ENCODE measurements around the gene P2RX3. TPM values are rescaled to one million over a fixed set of nuclear protein-coding genes. Genes with fewer than 3 reads are reported as not detected.

P2RX3 gene
- total RNA-seq, 2 donors from 2014 or later = 0.40 TPM; not detected in 1

DNA sequence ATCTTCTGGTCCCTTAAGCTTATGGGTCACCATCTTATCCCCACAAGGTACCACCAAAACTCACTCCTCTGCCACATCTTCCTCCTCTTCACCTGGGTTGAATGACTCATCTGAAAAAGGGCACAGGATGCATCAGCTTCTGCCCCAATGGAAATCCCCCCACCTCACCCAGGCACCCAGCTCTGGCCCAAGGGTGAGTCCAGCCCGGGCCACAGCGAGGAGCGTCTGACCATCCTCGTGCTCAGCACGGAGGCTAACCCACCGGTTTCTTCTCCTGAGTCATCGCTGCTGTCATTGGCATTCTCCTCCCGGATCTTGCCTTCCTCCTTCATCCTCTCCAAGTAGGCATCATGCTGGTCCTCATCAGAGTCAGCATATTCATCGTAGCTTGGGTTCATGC lies 8.1 kb upstream of the P2RX3 start:
- H3K4me1 ChIP-seq (replicated peaks) = peaks cover 10% of the 10 kb centered on the region
- no peaks in the 10 kb centered on the region for H3K27me3 ChIP-seq (replicated peaks; ENCODE audit: insufficient read depth)
- no peak overlapping the region for H3K4me3 ChIP-seq
- no peak for DNase-seq (ENCODE audit: low spot score)
- H3K27ac ChIP-seq = no peak overlapping the region
- WGBS = 93% methylated on average over 9 of the region's 9 CpGs
- peaks cover 11 to 33% of the 10 kb centered on the region in 2 donors for H3K36me3 ChIP-seq
- intact Hi-C loops (cut with DNase I) = loop anchor here (5.0 kb wide), 1 partner anchor 97 kb away; the partner anchor contains the start of gene SLC43A3
- H3K9me3 ChIP-seq = no peaks in the 10 kb centered on the region
- TF ChIP-seq POLR2A (IDR thresholded peaks at IDR 0.05) (no peak), POLR2AphosphoS5 (IDR thresholded peaks at IDR 0.05) (no peak)
- TF ChIP-seq, protein P1, sequence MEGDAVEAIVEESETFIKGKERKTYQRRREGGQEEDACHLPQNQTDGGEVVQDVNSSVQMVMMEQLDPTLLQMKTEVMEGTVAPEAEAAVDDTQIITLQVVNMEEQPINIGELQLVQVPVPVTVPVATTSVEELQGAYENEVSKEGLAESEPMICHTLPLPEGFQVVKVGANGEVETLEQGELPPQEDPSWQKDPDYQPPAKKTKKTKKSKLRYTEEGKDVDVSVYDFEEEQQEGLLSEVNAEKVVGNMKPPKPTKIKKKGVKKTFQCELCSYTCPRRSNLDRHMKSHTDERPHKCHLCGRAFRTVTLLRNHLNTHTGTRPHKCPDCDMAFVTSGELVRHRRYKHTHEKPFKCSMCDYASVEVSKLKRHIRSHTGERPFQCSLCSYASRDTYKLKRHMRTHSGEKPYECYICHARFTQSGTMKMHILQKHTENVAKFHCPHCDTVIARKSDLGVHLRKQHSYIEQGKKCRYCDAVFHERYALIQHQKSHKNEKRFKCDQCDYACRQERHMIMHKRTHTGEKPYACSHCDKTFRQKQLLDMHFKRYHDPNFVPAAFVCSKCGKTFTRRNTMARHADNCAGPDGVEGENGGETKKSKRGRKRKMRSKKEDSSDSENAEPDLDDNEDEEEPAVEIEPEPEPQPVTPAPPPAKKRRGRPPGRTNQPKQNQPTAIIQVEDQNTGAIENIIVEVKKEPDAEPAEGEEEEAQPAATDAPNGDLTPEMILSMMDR (IDR thresholded peaks at IDR 0.05) = no peak

DNA sequence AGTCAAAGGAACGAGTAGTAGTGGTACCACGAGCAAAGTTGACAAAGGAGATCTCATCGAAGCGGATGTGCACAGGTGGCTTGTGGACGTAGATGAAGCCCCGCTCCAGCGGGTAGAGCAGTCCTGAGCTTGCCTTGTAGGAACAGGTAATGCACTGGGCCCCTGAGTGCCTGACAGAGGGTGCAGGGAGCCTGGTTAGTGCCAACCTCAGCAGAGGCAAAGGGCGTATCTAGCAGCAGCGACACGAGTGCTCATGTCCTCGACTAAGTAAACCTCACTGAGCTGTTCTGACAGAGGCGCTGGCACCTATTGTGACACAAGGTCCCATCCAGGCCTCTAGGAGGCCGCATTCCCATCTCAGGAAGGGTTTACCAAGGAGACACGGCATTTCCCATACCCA lies 6.4 kb upstream of the P2RX3 start:
- no peak for DNase-seq (ENCODE audit: low spot score)
- Histone ChIP-seq H3K4me1 (replicated peaks) (no peaks in the 10 kb centered on the region), H3K9me3 (no peaks in the 10 kb centered on the region), H3K27me3 (replicated peaks; ENCODE audit: insufficient read depth) (no peaks in the 10 kb centered on the region), H3K36me3 (peaks cover 11 to 33% of the 10 kb centered on the region in 2 donors), H3K4me3 (no peak overlapping the region), H3K27ac (no peak overlapping the region)
- TF ChIP-seq POLR2AphosphoS5 (IDR thresholded peaks at IDR 0.05) (no peak), POLR2A (IDR thresholded peaks at IDR 0.05) (no peak)
- TF ChIP-seq, protein P1 (IDR thresholded peaks at IDR 0.05) = no peak
- WGBS = 90% methylated on average over 14 of the region's 14 CpGs
- intact Hi-C loops (cut with DNase I) = loop anchor here (5.0 kb wide), 1 partner anchor 96 kb away; the partner anchor contains the start of gene SLC43A3

DNA sequence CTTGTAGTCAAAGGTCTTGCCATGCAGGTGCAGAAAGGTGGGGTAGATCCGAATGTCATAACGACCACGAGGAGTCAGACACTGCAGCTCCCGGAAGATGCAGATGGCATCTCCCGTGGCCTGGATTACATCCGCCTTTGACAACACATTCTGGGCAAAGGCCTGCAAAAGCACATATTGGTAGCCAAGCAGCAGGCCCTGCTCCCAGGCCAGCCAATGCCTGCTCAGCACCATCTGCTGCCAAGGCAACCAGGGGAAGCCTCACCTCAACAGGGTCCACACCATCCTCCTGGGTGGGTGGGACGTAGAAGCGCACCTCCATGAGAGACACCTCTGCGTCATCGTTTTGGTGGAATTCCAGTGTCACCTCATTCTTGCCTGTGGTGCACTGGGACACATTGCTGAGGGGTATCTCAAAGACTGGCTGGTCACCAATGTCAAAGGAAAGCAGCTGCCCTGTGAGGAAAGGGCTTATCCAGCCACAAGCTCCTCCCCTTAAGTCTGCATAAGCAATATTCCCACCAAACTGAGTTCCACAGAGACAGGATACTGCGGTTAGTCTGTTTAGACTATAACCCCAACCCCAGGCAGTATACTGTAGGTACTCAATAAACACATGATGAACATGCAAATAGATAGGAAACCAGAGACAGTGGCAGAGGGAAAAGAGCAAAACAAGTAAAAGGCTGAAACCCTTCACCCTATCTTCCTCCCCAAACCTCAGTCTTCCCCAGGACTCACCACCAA lies 5.3 kb upstream of the P2RX3 start:
- no peak overlapping the region for H3K4me3 ChIP-seq
- H3K4me1 ChIP-seq (replicated peaks) = no peaks in the 10 kb centered on the region
- no peaks in the 10 kb centered on the region for H3K27me3 ChIP-seq (replicated peaks; ENCODE audit: insufficient read depth)
- TF ChIP-seq, protein P1 (IDR thresholded peaks at IDR 0.05) = no peak
- no peak for TF ChIP-seq POLR2A (IDR thresholded peaks at IDR 0.05)
- no peak for TF ChIP-seq POLR2AphosphoS5 (IDR thresholded peaks at IDR 0.05)
- DNase-seq (ENCODE audit: low spot score) = no peak
- intact Hi-C loops (cut with DNase I) = loop anchor here (5.0 kb wide), 1 partner anchor 94 kb away; the partner anchor contains the start of gene SLC43A3
- H3K27ac ChIP-seq = no peak overlapping the region
- H3K9me3 ChIP-seq = no peaks in the 10 kb centered on the region
- H3K36me3 ChIP-seq = peaks cover 11 to 33% of the 10 kb centered on the region in 2 donors
- 92% methylated on average over 11 of the region's 11 CpGs for WGBS

DNA sequence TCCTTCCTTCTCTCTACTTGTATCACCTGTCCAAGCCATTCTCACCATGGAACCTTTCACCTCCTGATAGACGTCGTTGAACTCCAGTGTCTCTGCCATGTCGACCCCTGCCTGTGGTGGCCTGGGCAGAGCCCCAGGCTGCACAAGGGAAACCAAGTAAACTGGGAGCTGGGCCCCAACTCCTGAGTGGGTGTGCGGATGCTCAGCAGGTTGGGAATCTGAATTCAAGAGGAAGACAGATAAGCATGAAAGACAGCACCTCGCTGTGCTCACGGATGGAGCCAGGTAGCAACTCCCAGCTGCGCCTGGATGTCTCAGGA lies 3.2 kb upstream of the P2RX3 start:
- TF ChIP-seq, protein P1 (IDR thresholded peaks at IDR 0.05) = no peak
- TF ChIP-seq POLR2A (IDR thresholded peaks at IDR 0.05) = no peak
- no peak for TF ChIP-seq POLR2AphosphoS5 (IDR thresholded peaks at IDR 0.05)
- no peak for DNase-seq (ENCODE audit: low spot score)
- H3K27me3 ChIP-seq (replicated peaks; ENCODE audit: insufficient read depth) = no peaks in the 10 kb centered on the region
- H3K27ac ChIP-seq = peak overlapping the region; percentile 80 to 89
- peak overlapping the region; percentile 61 to 88 for H3K4me3 ChIP-seq
- WGBS = 5% methylated on average over 7 of the region's 7 CpGs
- no peaks in the 10 kb centered on the region for H3K9me3 ChIP-seq
- intact Hi-C loops (cut with DNase I) = no loop called here
- no peaks in the 10 kb centered on the region for H3K4me1 ChIP-seq (replicated peaks)
- H3K36me3 ChIP-seq = peaks cover 9 to 32% of the 10 kb centered on the region in 2 donors

Data from prostate gland (tissue), 2 donors.